Endothelial cell of umbilical vein (primary cell): ENCODE measurements around the gene TDRD10.

ENCODE experiments used
- EZH2 ChIP-seq: IDR thresholded peaks from 2 replicates; pipeline ENCODE4 v1.6.1; 2012; ENCODE audit warnings: borderline replicate concordance, low read depth, mild to moderate bottlenecking, moderate library complexity, low read length, inconsistent platforms; ENCODE audit not compliant: severe bottlenecking
- FOS ChIP-seq: IDR thresholded peaks from 2 replicates; pipeline ENCODE4 v1.6.1; 2011; ENCODE audit warnings: mild to moderate bottlenecking, low read length, moderate library complexity, borderline replicate concordance; ENCODE audit not compliant: insufficient read depth
- MAX ChIP-seq: IDR thresholded peaks from 2 replicates; pipeline ENCODE4 v1.6.1; 2011; ENCODE audit not compliant: insufficient read depth, insufficient read length
- MYC ChIP-seq: IDR thresholded peaks from one replicate; pipeline ENCODE4 v1.6.1; 2011; ENCODE audit warnings: mild to moderate bottlenecking, low read depth, low read length
- POLR2A ChIP-seq: IDR thresholded peaks from 2 replicates; pipeline ENCODE4 v1.6.1; 2012; ENCODE audit warnings: low read depth, mild to moderate bottlenecking, control low read depth, low read length
- POLR2AphosphoS5 ChIP-seq: IDR thresholded peaks from 2 replicates; pipeline ENCODE4 v1.6.1; 2012; ENCODE audit warnings: low read depth, mild to moderate bottlenecking, control low read depth, low read length, moderate library complexity; ENCODE audit not compliant: insufficient read depth
- TF ChIP-seq, protein P1 (sequence below), 2 donors: IDR thresholded peaks; 1 replicate in 1 of 2; 2 replicates in 1 of 2; pipeline ENCODE4 v1.5.1; 2011; ENCODE audit warnings: low read length in 2 of 2, mild to moderate bottlenecking in 2 of 2, moderate library complexity in 2 of 2, control low read depth in 1 of 2, inconsistent platforms in 1 of 2, low read depth in 1 of 2; ENCODE audit not compliant: insufficient read depth in 1 of 2; ENCODE audit errors: extremely low read depth in 1 of 2

GRCh38 chr1:154550657-154551056, 48.6 kb downstream of the TDRD10 start:
- no peak for TF ChIP-seq POLR2AphosphoS5
- no peak for TF ChIP-seq POLR2A
- TF ChIP-seq, protein P1, sequence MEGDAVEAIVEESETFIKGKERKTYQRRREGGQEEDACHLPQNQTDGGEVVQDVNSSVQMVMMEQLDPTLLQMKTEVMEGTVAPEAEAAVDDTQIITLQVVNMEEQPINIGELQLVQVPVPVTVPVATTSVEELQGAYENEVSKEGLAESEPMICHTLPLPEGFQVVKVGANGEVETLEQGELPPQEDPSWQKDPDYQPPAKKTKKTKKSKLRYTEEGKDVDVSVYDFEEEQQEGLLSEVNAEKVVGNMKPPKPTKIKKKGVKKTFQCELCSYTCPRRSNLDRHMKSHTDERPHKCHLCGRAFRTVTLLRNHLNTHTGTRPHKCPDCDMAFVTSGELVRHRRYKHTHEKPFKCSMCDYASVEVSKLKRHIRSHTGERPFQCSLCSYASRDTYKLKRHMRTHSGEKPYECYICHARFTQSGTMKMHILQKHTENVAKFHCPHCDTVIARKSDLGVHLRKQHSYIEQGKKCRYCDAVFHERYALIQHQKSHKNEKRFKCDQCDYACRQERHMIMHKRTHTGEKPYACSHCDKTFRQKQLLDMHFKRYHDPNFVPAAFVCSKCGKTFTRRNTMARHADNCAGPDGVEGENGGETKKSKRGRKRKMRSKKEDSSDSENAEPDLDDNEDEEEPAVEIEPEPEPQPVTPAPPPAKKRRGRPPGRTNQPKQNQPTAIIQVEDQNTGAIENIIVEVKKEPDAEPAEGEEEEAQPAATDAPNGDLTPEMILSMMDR (IDR thresholded peaks at IDR 0.05; ENCODE audit: extremely low read depth in 1 of 2, insufficient read depth in 1 of 2, low read depth in 1 of 2, low read length in 2 of 2) = no peak
- TF ChIP-seq MAX = no peak
- TF ChIP-seq EZH2 = no peak
- no peak for TF ChIP-seq MYC
- no peak for TF ChIP-seq FOS
